NCI-H2196 (cell line): ENCODE data around the gene SNX18.
"Not testable (repeated sequence)": the region's sequence is repeated elsewhere in the genome, so short reads cannot be mapped to it uniquely, and the experiment has no call there.

Experiments used
- DNase-seq: peaks from one replicate; lab custom pipeline; 2025; ENCODE audit not compliant: unreplicated experiment; lab: John Stamatoyannopoulos, UW

The SNX18 gene

DNA sequence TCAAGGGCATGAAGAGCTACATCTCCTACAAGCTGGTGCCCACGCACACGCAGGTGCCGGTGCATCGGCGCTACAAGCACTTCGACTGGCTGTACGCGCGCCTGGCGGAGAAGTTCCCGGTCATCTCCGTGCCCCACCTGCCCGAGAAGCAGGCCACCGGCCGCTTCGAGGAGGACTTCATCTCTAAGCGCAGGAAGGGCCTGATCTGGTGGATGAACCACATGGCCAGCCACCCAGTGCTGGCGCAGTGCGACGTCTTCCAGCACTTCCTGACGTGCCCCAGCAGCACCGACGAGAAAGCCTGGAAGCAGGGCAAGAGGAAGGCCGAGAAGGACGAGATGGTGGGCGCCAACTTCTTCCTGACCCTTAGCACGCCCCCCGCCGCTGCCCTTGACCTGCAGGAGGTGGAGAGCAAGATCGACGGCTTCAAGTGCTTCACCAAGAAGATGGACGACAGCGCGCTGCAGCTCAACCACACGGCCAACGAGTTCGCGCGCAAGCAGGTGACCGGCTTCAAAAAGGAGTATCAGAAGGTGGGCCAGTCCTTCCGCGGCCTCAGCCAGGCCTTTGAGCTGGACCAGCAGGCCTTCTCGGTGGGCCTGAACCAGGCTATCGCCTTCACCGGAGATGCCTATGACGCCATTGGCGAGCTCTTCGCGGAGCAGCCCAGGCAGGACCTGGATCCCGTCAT, 1.4 kb downstream of the SNX18 start:
- no peak for DNase-seq

DNA sequence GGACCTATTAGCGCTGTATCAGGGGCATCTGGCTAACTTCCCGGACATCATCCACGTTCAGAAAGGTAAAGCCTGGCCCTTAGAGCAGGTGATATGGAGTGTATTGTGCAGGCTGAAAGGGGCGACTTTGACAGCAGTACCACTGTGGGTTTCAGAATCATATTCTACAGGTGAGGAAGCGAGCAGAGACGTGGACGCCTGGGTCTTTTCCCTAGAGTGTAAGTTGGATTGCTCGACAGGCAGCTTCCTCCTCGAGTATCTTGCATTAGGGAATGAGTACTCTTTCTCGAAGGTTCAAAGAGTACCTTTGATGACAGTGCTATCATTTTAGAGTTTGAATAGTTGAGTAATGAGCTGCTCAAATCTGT, 1.9 kb downstream of the SNX18 start:
- no peak for DNase-seq

DNA sequence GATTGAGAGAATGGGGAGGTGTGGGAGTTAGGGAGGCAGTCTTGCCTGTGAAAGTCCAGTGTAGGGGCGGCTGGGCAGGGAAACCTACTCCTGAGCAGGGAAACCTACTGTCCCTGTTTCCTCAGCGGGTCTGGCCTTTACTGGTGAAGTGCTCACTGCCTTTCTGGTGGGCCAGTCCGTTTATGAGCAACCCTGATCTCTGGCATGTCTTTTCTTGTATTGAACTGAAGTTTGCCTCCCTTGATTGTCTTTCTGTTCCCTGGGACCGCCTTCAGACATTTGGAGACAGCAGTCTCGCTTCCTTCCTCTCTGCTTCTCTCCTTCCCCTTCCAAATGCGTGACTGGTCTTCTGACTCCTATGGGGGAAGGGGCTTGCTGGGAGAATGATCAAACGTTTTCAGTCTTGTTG, 2.9 kb downstream of the SNX18 start:
- no peak for DNase-seq

DNA sequence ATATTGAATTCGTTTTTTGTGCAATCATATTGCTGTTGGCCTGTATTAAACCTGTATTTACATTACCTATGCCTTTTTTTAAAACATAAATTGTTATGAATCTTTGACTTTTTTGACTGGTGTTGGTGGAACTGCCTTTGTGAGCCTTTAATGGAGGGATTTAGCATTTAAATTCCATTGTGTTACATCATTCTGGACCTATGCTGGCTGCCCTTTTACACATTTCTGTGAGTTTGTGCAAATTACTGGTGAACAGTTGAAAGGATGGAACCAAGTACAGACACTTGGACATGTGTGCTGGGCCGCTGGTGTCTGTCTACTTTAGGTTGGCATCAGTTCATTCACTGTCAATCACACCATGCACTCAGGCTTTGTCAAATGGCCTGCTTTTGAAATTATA, 3.4 kb downstream of the SNX18 start:
- no peak for DNase-seq

DNA sequence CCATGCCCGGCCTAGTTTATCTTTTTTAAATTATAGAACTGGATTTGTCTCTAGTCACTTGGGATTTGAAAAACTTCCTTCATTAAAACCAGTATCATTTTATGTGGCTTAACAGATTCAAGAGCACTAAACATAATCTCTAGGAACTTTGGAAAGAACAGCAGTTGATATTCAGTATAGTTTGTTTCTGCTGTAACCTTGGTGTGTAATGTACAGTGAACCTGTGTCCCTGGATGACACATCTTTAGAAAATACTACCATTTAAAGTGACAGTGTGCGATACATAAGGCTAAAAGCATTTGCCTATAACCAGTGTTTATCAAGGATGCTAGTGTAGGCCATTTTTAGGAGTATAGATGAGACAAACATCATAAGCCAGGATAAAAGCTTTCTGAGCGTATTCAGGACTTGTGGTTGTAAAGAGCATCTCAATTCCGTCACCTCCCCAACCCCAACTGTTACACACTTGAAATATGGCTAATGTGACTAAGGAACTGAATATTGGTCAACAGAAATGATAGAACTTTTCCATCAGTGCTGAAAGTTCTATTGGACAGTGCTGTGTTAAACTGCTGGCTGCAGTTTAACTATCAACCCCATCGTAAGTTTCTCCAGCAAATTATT, 4.4 kb downstream of the SNX18 start:
- no peak for DNase-seq

DNA sequence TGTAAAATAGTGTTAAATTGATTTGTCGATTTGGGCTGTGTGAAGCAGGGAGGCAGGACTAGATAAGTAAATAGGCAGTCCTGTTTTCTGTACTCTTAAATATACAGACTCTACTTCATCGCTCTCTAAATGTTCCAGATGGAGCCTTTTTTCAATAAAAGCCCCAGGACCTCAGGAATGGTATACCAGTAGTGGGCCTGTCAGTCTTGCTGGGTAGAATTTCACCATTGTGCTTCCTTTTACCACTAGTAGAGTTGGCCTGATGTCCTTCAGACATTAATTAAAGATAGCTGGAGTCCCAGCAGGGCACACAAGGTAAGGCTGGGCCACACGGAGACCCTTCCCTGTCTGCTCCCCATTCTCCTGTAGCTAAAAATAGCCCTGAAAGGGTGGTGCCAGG, 6.0 kb downstream of the SNX18 start:
- no peak for DNase-seq

DNA sequence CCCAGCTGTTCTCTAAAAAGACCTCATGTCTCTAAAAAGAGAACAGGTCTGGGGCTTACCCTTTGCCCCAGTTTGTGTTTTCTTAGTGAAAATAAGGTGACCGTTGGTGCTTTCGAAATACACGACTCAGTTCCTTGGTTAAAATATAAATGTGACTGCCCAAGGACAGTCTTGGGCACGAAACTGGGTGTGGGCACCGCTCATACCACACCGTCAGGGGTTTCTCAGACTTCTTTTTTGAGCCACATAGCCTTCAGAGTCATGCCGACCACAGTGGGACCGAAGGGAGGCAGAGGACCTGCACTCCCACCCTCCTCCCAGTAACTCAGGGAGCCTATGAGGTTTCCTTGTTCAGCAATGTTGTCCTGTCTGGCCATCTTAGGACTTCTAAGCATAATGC, 6.5 kb downstream of the SNX18 start:
- no peak for DNase-seq

DNA sequence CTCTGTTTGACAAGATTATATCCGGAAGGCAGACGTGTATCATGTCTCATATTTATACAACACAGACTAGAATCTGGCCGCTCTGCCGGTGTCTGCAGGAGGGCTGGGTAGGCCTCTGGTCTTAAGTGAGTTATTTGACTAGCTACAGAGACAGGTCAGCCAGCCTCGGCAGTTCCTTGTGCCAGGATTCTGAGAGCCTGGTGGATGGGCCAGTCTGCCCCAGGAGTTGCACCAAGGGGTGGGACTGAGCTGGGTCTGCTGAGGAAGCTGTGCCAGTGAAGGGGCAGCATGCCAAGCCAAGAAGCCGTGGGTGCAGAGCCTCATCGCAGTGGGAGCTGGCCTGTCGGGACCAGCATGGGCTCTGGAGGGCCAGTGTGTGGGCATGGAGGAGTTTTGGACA, 7.1 kb downstream of the SNX18 start:
- DNase-seq: no peak

DNA sequence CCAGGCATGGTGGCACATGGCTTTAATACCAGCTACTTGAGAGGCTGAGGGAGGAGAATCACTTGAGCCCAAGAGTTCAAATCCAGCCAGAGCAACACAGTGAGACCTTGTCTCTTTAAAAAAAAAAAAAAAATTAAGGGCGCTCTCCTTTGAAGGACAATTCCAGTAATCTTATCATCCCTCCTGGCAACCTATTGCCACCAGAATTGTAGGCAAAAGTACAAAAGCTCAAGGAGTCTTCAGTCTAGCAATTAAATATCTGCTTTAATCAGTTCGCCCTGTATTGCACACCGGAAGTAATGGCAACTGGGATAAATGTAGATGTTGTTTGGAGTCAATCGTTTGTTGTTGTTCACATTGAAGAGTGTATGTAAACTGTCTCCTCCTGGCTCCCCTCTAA, 7.7 kb downstream of the SNX18 start:
- no peak for DNase-seq

DNA sequence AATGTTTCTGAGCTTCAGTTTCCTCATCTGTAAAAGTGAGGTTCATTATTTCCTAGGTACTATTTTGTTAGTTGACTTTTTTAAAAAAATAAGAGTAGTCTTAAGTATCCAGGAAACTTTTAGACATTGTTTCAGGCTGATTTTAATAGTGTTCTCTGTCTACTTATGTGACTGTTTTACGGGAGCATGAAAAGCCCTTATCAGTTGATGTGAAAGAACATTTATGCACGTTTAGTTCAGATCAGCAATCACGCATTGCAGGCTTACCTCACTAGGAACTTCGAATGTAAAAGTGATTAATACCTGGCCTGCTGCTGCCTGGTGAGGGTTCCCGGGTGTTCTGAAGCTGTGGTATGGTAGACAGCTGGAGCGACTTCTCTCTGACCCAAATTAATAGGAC, 8.1 kb downstream of the SNX18 start:
- DNase-seq: no peak

DNA sequence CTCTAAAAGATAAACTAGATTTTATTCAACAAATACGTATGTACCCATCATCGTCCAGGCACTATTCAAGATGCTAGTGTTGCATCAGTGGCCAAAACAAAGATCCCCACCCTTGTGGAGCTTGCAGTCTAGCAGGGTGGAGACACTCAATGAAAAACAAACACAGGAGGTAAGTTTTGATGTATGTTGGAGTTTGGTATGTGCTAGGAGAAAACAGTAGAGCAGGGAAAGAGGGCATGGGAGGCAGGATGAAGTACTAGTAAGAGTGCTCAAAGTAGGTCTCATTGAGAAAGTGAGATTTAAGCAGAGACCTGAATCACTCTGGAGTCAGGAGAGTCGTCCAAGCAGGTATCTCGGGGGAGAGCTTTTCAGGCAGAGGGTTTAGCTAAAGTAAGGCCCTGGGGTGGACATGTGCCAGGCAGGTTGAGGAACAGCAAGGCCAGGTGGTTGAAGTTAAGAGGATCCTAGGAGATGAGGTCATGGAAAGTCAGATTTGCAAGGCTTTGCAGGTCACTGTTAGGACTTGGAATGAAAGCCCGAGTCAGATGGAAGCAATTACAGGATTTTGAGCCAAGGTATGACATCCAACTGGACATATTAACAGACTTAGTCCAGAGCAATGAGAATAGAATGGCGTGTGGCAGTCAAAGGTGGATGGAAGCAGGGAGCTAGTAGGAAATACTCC, 9.2 kb downstream of the SNX18 start:
- DNase-seq: no peak

DNA sequence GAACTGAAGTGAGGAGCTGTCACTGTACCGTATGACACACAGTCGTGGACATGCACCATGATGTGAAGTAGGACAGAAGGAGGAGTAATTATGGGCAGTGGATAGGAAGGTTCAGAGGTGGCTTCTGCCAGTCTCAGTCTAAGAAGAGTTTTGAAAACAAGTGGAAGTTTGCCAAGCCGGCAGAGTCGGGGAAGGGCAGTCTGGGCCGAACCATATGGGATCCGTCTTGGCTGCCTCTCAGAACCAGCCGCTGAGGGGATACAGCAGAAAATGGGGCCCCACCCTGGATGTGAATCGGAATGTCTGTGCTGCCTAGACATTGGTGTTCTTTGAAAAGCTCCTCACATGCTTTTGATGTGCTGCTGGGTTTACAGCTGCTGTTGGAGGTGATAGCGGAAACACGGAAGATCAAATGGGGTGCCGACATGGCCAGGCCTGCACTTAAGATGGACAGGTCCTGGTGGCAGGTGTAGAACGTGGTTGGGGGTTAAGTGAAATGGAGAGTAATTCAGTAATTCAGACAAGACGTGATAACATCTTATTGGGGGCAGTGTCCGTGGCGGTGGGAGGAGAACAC, 11.2 kb downstream of the SNX18 start:
- DNase-seq: no peak

DNA sequence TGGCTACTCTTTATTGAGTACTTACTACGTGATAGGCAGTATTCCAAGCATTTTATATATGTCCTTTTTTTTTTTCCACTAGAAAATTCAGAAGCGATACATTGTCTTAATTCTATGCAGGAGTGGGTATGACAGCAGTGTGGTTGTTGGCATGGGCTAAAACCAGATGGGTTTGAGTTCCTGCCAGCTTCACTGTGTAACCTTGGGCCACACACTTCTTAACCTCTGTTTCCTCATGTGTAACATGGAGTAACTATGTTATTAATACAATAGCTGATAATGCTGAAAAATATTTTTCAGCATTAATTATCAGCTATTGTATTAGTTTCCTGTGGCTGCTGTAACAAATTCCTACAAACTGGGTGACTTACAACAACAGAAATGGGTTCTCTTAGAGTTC, 12.0 kb downstream of the SNX18 start:
- DNase-seq: no peak

DNA sequence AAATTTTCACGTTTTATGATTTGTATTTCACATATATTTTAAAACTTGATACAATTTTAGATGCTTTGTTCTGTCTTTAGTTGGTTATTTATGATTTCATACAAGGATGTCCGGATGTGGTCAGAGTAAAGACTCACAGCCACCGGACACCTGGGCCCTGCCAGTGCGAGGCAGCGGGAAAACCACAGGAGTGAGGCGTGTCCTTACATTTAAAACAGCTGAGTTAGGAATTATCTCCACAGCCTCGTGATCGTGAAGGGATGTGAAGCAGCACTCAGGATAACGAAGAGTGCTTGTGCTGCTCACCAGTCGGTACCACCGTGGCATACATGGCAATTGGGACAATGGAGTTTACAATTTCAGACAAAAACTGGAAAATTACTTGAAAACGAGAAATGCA, 14.0 kb downstream of the SNX18 start:
- DNase-seq: no peak

DNA sequence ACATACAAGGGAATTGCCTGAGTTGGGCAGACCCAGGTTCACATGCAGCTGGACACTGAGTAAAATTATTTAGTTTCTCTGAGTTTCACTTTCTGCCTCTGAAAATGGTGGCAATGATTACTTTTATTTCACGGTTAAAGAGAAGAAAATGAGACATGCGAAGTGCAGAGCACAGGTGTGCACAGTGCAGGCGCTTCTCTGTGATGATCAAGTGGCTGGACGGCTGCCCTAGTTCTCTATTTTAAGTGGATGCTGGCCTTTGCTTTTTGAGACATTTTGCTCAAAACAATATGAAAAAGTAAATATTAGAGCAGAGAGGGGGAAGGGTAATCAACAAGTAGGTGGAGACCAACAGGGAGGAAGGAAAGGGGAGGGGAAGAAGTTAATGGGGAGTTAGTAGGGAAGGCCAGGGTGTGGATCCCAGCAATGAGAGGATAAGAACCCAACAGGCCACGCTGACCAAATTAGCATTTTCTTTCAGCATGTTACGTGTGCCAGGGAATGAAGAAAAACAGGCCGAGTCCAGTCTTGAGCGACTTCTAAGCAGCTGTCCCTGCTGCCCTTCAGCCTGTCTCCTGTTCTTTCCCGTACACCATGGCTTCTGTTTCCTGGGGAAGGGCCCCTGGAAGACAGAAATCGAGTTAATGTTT, 16.1 kb downstream of the SNX18 start:
- DNase-seq: no peak

DNA sequence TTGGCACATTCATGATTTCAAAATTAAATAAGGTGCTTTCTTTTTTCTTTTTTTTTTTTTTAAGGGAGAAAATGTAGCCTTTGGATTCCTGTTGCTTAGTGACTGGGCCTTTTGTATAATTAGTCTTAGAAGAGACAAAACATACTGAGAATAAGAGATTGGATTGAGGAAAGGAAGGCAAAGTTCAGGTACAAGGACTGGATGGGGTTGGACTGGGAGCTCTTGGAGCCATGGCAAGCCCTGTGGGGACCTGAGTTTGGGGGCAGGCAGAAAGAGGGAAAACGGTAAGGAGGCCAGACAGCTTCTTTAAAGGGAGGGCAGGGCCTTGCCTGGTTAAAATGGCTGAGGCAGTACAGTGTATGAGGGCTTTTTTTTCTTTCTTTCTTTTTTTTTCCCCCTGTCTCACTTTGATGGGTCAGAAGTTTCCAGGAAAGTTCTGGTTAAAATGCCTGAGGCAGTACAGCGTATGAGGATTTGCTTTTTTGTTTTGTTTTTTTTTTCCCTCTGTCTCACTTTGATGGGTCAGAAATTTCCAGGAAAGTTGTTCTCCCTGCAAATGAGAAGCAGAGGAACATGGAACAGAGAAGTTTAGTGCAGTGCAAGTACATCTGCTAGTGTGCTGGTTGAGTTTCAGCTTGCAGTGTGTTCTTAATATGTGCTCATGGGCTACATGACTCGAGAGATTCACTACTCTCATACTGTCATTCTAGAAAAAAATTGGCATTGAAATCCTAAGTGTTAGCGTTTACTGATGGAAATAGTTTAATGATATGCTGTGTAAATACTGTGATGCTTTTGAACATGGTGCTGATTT, 16.8 kb downstream of the SNX18 start:
- DNase-seq: no peak

DNA sequence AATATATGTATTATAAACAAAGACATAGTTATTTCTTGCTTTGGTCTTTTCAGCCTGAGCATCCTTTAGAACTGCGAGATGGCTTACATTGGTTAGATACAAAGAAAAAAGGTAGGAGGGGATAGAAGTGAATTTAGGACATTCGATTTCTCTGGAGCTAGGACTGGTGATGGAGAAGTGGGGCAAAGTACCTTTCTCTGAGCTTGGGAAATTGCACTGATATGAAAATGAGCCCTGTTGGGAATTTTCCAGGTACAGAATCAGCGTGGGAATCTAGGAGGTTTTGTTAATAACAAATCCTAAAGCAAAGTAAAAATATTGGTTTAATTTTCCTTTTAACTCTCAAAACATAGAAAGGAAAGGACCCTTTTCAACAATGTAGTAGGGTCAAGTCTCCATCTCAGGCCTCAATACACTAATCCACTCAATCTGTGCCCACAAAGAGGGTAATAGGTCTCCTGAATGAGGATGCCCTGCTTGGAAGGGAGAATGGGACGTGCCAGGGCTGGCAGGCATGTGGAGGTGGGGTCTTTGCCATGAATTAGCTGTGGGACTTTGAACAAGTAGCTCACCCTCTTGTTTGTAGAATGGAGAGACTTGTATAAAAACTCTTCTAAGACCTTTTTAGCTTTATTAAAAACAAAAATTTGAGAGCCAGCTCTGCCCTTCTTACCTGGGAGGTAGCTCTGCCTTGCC, 17.7 kb downstream of the SNX18 start:
- no peak for DNase-seq

DNA sequence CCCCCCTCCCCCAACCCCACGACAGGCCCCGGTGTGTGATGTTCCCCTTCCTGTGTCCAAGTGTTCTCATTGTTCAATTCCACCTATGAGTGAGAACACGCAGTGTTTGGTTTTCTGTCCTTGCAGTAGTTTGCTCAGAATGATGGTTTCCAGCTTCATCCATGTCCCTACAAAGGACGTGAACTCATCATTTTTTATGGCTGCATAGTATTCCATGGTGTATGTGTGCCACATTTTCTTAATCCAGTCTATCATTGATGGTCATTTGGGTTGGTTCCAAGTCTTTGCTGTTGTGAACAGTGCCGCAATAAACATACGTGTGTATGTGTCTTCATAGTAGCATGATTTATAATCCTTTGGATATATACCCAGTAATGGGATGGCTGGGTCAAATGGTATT, 18.8 kb downstream of the SNX18 start:
- DNase-seq: not testable (repeated sequence)

DNA sequence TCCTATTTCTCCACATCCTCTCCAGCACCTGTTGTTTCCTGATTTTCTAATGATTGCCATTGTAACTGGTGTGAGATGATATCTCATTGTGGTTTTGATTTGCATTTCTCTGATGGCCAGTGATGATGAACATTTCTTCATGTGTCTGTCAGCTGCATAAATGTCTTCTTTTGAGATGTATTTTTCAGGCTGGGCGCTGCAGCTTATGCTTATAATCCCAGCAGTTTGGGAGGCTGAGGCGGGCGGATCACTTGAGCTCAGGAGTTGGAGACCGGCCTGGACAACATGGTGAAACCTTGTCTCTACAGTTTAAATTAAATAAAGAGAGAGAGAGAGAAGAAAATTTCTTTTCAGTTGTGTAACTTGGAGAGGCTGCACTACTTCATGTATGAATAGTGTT, 19.3 kb downstream of the SNX18 start:
- not testable (repeated sequence) for DNase-seq

DNA sequence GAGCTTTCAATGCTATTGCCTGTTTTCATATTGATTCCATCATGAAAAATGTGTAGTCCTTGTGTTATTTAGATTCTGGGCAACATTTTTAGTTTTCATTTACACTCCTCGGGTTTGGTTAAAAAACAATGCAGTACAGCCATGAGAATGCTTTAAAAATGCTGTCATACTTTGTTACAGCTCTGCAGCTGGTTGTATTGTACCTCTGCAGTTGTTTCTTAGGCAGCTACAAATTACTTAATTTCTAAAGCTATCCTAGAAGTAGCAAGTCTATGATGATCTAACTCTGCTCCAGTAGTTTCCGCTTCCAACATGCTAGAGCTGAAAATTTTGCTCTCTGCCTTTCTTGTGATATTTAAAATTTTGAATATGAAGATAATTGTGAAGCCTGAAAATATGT, 20.2 kb downstream of the SNX18 start:
- DNase-seq: no peak
